ENCODE data around the gene LRRC25. TPM values are rescaled to one million over a fixed set of nuclear protein-coding genes. Genes with fewer than 3 reads are reported as not detected.

The LRRC25 gene
- total RNA-seq, 1 donor from 2014 or later, result 3.9 TPM

GRCh38 chr19:18399008-18399407, 1.6 kb upstream of the LRRC25 start:
- Histone ChIP-seq H3K36me3 (no peaks in the 10 kb centered on the region), H3K27me3 (no peaks in the 10 kb centered on the region), H3K9me3 (no peaks in the 10 kb centered on the region), H3K27ac (no peak overlapping the region), H3K4me3 (no peak overlapping the region), H3K4me1 (peaks cover 6% of the 10 kb centered on the region)
- DNase-seq (ENCODE audit: extremely low spot score in 2 of 2), result no peak
- TF ChIP-seq POLR2A (IDR thresholded peaks at IDR 0.05), result no peak
- no peak for TF ChIP-seq CTCF (IDR thresholded peaks at IDR 0.05)
- TF ChIP-seq POLR2AphosphoS5 (IDR thresholded peaks at IDR 0.05; ENCODE audit: insufficient read depth in 1 of 2, low read depth in 1 of 2), result no peak
- intact Hi-C loops (cut with DNase I), result no loop called here

- Histone ChIP-seq H3K27ac (no peak overlapping the region), H3K27me3 (no peaks in the 10 kb centered on the region), H3K4me3 (peak overlapping the region in 1 of 2 donors; percentile 9), H3K4me1 (peaks cover 6% of the 10 kb centered on the region), H3K36me3 (no peaks in the 10 kb centered on the region), H3K9me3 (no peaks in the 10 kb centered on the region)
- no peak for DNase-seq (ENCODE audit: extremely low spot score in 2 of 2)
- TF ChIP-seq POLR2A (IDR thresholded peaks at IDR 0.05) (no peak), CTCF (IDR thresholded peaks at IDR 0.05) (no peak), POLR2AphosphoS5 (IDR thresholded peaks at IDR 0.05; ENCODE audit: insufficient read depth in 1 of 2, low read depth in 1 of 2) (no peak)
- intact Hi-C loops (cut with DNase I), result no loop called here
Measured at GRCh38 chr19:18396471-18397241, 766 bp downstream of the LRRC25 start.

GRCh38 chr19:18393836-18394235, 3.6 kb downstream of the LRRC25 start:
- H3K27me3 ChIP-seq, result no peaks in the 10 kb centered on the region
- H3K36me3 ChIP-seq, result no peaks in the 10 kb centered on the region
- peaks cover 8% of the 10 kb centered on the region for H3K4me1 ChIP-seq
- no peak overlapping the region for H3K27ac ChIP-seq
- TF ChIP-seq POLR2AphosphoS5 (IDR thresholded peaks at IDR 0.05; ENCODE audit: insufficient read depth in 1 of 2, low read depth in 1 of 2), result no peak
- no peak for TF ChIP-seq POLR2A (IDR thresholded peaks at IDR 0.05)
- no peak for TF ChIP-seq CTCF (IDR thresholded peaks at IDR 0.05)
- no peak overlapping the region for H3K4me3 ChIP-seq
- H3K9me3 ChIP-seq, result no peaks in the 10 kb centered on the region
- intact Hi-C loops (cut with DNase I), result no loop called here
- no peak for DNase-seq (ENCODE audit: extremely low spot score in 2 of 2)

- Histone ChIP-seq H3K27ac (no peak overlapping the region), H3K27me3 (no peaks in the 10 kb centered on the region), H3K9me3 (no peaks in the 10 kb centered on the region), H3K4me3 (no peak overlapping the region), H3K4me1 (peaks cover 17% of the 10 kb centered on the region), H3K36me3 (no peaks in the 10 kb centered on the region)
- intact Hi-C loops (cut with DNase I), result no loop called here
- TF ChIP-seq POLR2A (IDR thresholded peaks at IDR 0.05), result no peak
- TF ChIP-seq CTCF (IDR thresholded peaks at IDR 0.05), result no peak
- TF ChIP-seq POLR2AphosphoS5 (IDR thresholded peaks at IDR 0.05; ENCODE audit: insufficient read depth in 1 of 2, low read depth in 1 of 2), result no peak
- no peak for DNase-seq (ENCODE audit: extremely low spot score in 2 of 2)
Measured at GRCh38 chr19:18392926-18393325, 4.5 kb downstream of the LRRC25 start.

- intact Hi-C loops (cut with DNase I), result no loop called here
- no peaks in the 10 kb centered on the region for H3K9me3 ChIP-seq
- H3K4me1 ChIP-seq, result peaks cover 17% of the 10 kb centered on the region
Measured at GRCh38 chr19:18392417-18392816, 5.0 kb downstream of the LRRC25 start.

More at GRCh38 chr19:18392417-18392816, 5.0 kb downstream of the LRRC25 start:
- H3K36me3 ChIP-seq, result no peaks in the 10 kb centered on the region
- no peak overlapping the region for H3K4me3 ChIP-seq
- no peak overlapping the region for H3K27ac ChIP-seq
- no peaks in the 10 kb centered on the region for H3K27me3 ChIP-seq
- no peak for DNase-seq (ENCODE audit: extremely low spot score in 2 of 2)
- TF ChIP-seq POLR2A (IDR thresholded peaks at IDR 0.05) (no peak), CTCF (IDR thresholded peaks at IDR 0.05) (no peak)
